Measurements from ENCODE around the gene SAMD7.

The SAMD7 gene

DNA sequence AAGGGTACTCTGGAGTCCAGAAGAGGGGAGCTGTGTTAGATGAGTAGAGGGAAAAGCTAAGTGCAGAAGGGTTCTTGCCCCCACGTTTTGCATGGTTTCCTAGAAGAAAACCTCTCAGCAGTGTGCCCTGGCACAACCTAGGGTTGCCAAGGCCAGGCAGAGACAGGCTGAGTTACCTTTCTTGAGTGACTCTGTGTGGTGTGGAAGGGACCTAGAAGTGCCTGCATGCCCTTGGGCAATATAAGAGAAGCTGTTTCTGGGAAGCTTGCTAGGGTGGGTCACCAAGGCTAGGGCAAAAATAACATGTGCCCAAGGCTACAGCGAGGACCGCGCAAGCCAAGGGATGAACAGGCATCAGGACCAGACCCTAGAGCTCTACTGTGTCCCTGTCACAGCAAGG is 3.4 kb upstream of the SAMD7 start:
- DNase-seq: no peak
- H3K4me3 ChIP-seq (ENCODE audit: low read depth in 1 of 2, low read length in 2 of 2): no peak overlapping the region
- H4K20me1 ChIP-seq (ENCODE audit: insufficient read depth, low read length): no peaks in the 10 kb centered on the region
- H3K79me2 ChIP-seq (ENCODE audit: insufficient read depth, low read length): no peaks in the 10 kb centered on the region
- no peaks in the 10 kb centered on the region for H3K4me1 ChIP-seq (ENCODE audit: insufficient read depth, low read length)
- no peak overlapping the region for H3K9ac ChIP-seq (ENCODE audit: low read depth, low read length)
- H3K4me2 ChIP-seq (ENCODE audit: insufficient read depth, low read length): no peak overlapping the region
- peaks cover 1% of the 10 kb centered on the region for H3K9me3 ChIP-seq (ENCODE audit: insufficient read depth, low read length, severe bottlenecking)
- H2AFZ ChIP-seq (ENCODE audit: low read depth, low read length): no peak overlapping the region
- no peak for ATAC-seq (ENCODE audit: insufficient read depth, low read depth)
- TF ChIP-seq, protein P1, sequence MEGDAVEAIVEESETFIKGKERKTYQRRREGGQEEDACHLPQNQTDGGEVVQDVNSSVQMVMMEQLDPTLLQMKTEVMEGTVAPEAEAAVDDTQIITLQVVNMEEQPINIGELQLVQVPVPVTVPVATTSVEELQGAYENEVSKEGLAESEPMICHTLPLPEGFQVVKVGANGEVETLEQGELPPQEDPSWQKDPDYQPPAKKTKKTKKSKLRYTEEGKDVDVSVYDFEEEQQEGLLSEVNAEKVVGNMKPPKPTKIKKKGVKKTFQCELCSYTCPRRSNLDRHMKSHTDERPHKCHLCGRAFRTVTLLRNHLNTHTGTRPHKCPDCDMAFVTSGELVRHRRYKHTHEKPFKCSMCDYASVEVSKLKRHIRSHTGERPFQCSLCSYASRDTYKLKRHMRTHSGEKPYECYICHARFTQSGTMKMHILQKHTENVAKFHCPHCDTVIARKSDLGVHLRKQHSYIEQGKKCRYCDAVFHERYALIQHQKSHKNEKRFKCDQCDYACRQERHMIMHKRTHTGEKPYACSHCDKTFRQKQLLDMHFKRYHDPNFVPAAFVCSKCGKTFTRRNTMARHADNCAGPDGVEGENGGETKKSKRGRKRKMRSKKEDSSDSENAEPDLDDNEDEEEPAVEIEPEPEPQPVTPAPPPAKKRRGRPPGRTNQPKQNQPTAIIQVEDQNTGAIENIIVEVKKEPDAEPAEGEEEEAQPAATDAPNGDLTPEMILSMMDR (IDR thresholded peaks at IDR 0.05; ENCODE audit: borderline replicate concordance, extremely low read depth, low read length, poor library complexity, severe bottlenecking): no peak
- TF ChIP-seq EZH2 (IDR thresholded peaks at IDR 0.05; ENCODE audit: borderline replicate concordance, low read depth, low read length, severe bottlenecking): no peak
- no peaks in the 10 kb centered on the region for H3K27me3 ChIP-seq (ENCODE audit: insufficient read depth, low read length, poor library complexity)
- H3K27ac ChIP-seq (ENCODE audit: low read length): no peak overlapping the region
- H3K36me3 ChIP-seq (ENCODE audit: insufficient read depth, low read length): no peaks in the 10 kb centered on the region

DNA sequence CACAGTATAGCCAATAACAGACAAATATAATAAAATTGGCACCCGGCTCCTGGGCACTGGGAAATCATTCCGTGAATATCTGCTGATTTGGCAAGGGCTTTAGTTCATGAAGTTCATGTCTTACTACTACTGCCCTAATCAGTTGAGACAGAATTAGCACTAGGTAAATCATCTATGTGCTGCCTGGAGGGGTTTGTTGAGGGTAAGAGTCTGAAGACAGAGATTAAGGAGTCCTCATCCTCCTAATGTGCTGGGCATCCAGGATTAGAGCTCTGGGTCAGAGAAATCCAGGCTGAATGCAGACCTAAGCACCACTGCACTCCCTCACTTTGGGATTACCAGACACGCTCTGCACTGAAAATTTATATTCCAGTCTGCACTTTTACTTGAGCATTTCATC is 2.0 kb downstream of the SAMD7 start:
- Histone ChIP-seq H3K4me2 (ENCODE audit: insufficient read depth, low read length) (no peak overlapping the region), H3K27me3 (ENCODE audit: insufficient read depth, low read length, poor library complexity) (no peaks in the 10 kb centered on the region), H3K9me3 (ENCODE audit: insufficient read depth, low read length, severe bottlenecking) (no peaks in the 10 kb centered on the region), H3K4me3 (ENCODE audit: low read depth in 1 of 2, low read length in 2 of 2) (no peak overlapping the region), H3K79me2 (ENCODE audit: insufficient read depth, low read length) (no peaks in the 10 kb centered on the region), H3K4me1 (ENCODE audit: insufficient read depth, low read length) (no peaks in the 10 kb centered on the region), H3K36me3 (ENCODE audit: insufficient read depth, low read length) (no peaks in the 10 kb centered on the region), H2AFZ (ENCODE audit: low read depth, low read length) (no peak overlapping the region), H4K20me1 (ENCODE audit: insufficient read depth, low read length) (no peaks in the 10 kb centered on the region), H3K27ac (ENCODE audit: low read length) (no peak overlapping the region), H3K9ac (ENCODE audit: low read depth, low read length) (no peak overlapping the region)
- DNase-seq (no peak), ATAC-seq (ENCODE audit: insufficient read depth, low read depth) (no peak)
- TF ChIP-seq, protein P1 (IDR thresholded peaks at IDR 0.05; ENCODE audit: borderline replicate concordance, extremely low read depth, low read length, poor library complexity, severe bottlenecking): no peak
- no peak for TF ChIP-seq EZH2 (IDR thresholded peaks at IDR 0.05; ENCODE audit: borderline replicate concordance, low read depth, low read length, severe bottlenecking)

DNA sequence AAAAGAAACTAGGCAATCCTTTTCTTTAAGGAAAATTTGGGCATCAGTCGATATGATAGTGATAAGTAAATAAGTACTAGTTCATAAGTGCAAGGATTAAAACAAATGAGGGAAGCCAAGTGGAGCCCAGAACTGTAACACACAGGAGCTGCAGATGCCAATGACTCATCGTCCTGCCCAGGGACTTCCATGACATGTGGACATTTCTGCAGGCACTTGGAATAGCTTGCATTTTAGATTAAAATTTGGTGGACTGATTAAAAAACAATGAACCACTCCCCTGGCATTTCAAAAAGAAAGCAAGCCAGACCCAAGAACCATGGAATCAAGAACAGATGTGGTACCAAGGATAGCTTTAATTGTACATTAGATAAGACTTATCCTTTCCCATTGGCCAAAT is 2.9 kb downstream of the SAMD7 start:
- Histone ChIP-seq H2AFZ (ENCODE audit: low read depth, low read length) (no peak overlapping the region), H3K9ac (ENCODE audit: low read depth, low read length) (no peak overlapping the region), H3K4me1 (ENCODE audit: insufficient read depth, low read length) (no peaks in the 10 kb centered on the region), H3K4me2 (ENCODE audit: insufficient read depth, low read length) (no peak overlapping the region), H3K79me2 (ENCODE audit: insufficient read depth, low read length) (no peaks in the 10 kb centered on the region), H4K20me1 (ENCODE audit: insufficient read depth, low read length) (no peaks in the 10 kb centered on the region), H3K9me3 (ENCODE audit: insufficient read depth, low read length, severe bottlenecking) (no peaks in the 10 kb centered on the region), H3K36me3 (ENCODE audit: insufficient read depth, low read length) (no peaks in the 10 kb centered on the region), H3K27ac (ENCODE audit: low read length) (no peak overlapping the region), H3K27me3 (ENCODE audit: insufficient read depth, low read length, poor library complexity) (no peaks in the 10 kb centered on the region), H3K4me3 (ENCODE audit: low read depth in 1 of 2, low read length in 2 of 2) (no peak overlapping the region)
- no peak for TF ChIP-seq EZH2 (IDR thresholded peaks at IDR 0.05; ENCODE audit: borderline replicate concordance, low read depth, low read length, severe bottlenecking)
- ATAC-seq (ENCODE audit: insufficient read depth, low read depth) (no peak), DNase-seq (no peak)

DNA sequence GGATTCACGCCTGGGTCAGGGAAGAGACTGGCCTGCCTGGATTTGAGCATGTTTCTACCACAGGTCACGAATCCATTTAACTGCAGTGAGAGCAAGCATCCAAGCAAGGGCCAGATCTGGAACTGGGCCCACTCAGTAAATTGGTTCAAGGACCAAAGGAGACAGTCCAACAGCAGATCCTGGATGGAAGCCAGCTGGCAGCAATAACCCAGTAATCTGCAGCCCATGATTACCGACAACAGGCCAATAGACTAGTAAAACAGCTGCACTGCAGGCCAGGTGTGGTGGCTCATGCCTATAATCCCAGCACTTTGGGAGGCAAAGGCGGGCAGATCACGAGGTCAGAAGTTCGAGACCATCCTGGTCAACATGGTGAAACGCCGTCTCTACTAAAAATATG is 11.8 kb downstream of the SAMD7 start:
- no peaks in the 10 kb centered on the region for H3K79me2 ChIP-seq (ENCODE audit: insufficient read depth, low read length)
- H3K4me2 ChIP-seq (ENCODE audit: insufficient read depth, low read length): no peak overlapping the region
- H3K36me3 ChIP-seq (ENCODE audit: insufficient read depth, low read length): no peaks in the 10 kb centered on the region
- H3K4me3 ChIP-seq (ENCODE audit: low read depth in 1 of 2, low read length in 2 of 2): no peak overlapping the region
- H3K27ac ChIP-seq (ENCODE audit: low read length): no peak overlapping the region
- DNase-seq (no peak), ATAC-seq (ENCODE audit: insufficient read depth, low read depth) (no peak)
- no peaks in the 10 kb centered on the region for H4K20me1 ChIP-seq (ENCODE audit: insufficient read depth, low read length)
- H3K4me1 ChIP-seq (ENCODE audit: insufficient read depth, low read length): no peaks in the 10 kb centered on the region
- TF ChIP-seq, protein P1 (IDR thresholded peaks at IDR 0.05; ENCODE audit: borderline replicate concordance, extremely low read depth, low read length, poor library complexity, severe bottlenecking): no peak
- no peak for TF ChIP-seq EZH2 (IDR thresholded peaks at IDR 0.05; ENCODE audit: borderline replicate concordance, low read depth, low read length, severe bottlenecking)
- H3K9me3 ChIP-seq (ENCODE audit: insufficient read depth, low read length, severe bottlenecking): no peaks in the 10 kb centered on the region
- H3K27me3 ChIP-seq (ENCODE audit: insufficient read depth, low read length, poor library complexity): no peaks in the 10 kb centered on the region
- H2AFZ ChIP-seq (ENCODE audit: low read depth, low read length): no peak overlapping the region
- H3K9ac ChIP-seq (ENCODE audit: low read depth, low read length): no peak overlapping the region

Data from DND-41 (cell line).